K562 (cell line): Measurements from ENCODE around the gene RNF213. TPM values are rescaled to one million over a fixed set of nuclear protein-coding genes. Genes with fewer than 3 reads are reported as not detected.

ENCODE experiments used
- ATAC-seq: fragments of 200-7000 bp; cut with Tn5 transposase; 3 replicates; pipeline ENCODE4 v1.9.1; 2020; ENCODE audit warnings: moderate library complexity
- BruUV-seq: library from RNA; stranded (reverse); fragments of 400-500 nt; replicated peaks from 2 replicates; lab custom pipeline; 2021; lab: Mats Ljungman, UMichigan
- CTCF ChIA-PET: fragments of 300-600 bp; formaldehyde crosslinking; extraction: SDS; loops from one replicate; lab custom pipeline; 2021; ENCODE audit warnings: low intra/inter-chr PET ratio; lab: Yijun Ruan, JAX
- POLR2A ChIA-PET: fragments of 300-600, 350-650 bp; sonication (Branson Sonifier 250); formaldehyde crosslinking; extraction: SDS; loops from one replicate; lab custom pipeline; 2021; ENCODE audit warnings: antibody characterized with exemption, inconsistent platforms; lab: Yijun Ruan, JAX
- DNase-seq, 4 experiments: peaks; one replicate each; pipeline versions ENCODE4 v3.0.0 to v3.0.0-alpha.2; 2011 to 2018; ENCODE audit warnings: low spot score in 3 of 4, mixed read lengths in 3 of 4; ENCODE audit errors: extremely low read depth in 1 of 4
- FAIRE-seq: peaks from 2 replicates; lab custom pipeline; 2011; peaks lifted over from hg19 to GRCh38; lab: Jason Lieb, UNC
- H2AFZ ChIP-seq: 2 replicates; pipeline ENCODE4 v1.6.0; 2011; ENCODE audit warnings: low read depth, low read length, control low read depth, inconsistent platforms
- H3K27ac ChIP-seq: fragments of 200-600 bp; 3 replicates; pipeline ENCODE4 v1.8.0; 2011; ENCODE audit warnings: low read depth, mild to moderate bottlenecking, control low read depth, inconsistent platforms, low read length, moderate library complexity, mixed read lengths; ENCODE audit errors: extremely low read depth
- H3K27me3 ChIP-seq, 2 experiments: fragments of 300-600 bp in 1 of 2; 2 replicates in 1 of 2; 3 replicates in 1 of 2; pipeline versions ENCODE4 v1.6.0 to v1.8.0; 2011; ENCODE audit warnings: inconsistent platforms in 2 of 2, low read length in 2 of 2, mild to moderate bottlenecking in 1 of 2, mixed read lengths in 1 of 2, moderate library complexity in 1 of 2; ENCODE audit not compliant: control insufficient read depth in 2 of 2, insufficient read depth in 2 of 2
- H3K36me3 ChIP-seq: fragments of 300-600 bp; 3 replicates; pipeline ENCODE4 v1.8.0; 2011; ENCODE audit warnings: mild to moderate bottlenecking, low read length, inconsistent platforms; ENCODE audit not compliant: control insufficient read depth, insufficient read depth
- H3K4me1 ChIP-seq, 2 experiments: fragments of 200-600 bp in 1 of 2; replicated peaks in 1 of 2; 2 replicates in 1 of 2; 3 replicates in 1 of 2; pipeline versions ENCODE4 v1.5.1 to v1.8.0; 2011; ENCODE audit warnings: inconsistent platforms in 2 of 2, low read length in 2 of 2, mild to moderate bottlenecking in 1 of 2, mixed read lengths in 1 of 2, moderate library complexity in 1 of 2; ENCODE audit not compliant: control insufficient read depth in 2 of 2, insufficient read depth in 2 of 2
- H3K4me2 ChIP-seq: 2 replicates; pipeline ENCODE4 v1.6.1; 2011; ENCODE audit warnings: low read length, control low read depth, inconsistent platforms, mixed read lengths; ENCODE audit not compliant: insufficient read depth
- H3K4me3 ChIP-seq: fragments of 200-600 bp; sonication (generic), shearing (Covaris generic); 2 replicates; pipeline ENCODE4 v1.5.1; 2016; ENCODE audit warnings: control low read depth, inconsistent platforms
- H3K79me2 ChIP-seq: fragments of 200-600 bp; 3 replicates; pipeline ENCODE4 v1.8.0; 2011; ENCODE audit warnings: low read length, inconsistent platforms; ENCODE audit not compliant: control insufficient read depth, insufficient read depth
- H3K9ac ChIP-seq, 2 experiments: 2 replicates each; pipeline versions ENCODE4 v1.6.0 to v1.6.1; 2011; ENCODE audit warnings: low read depth in 2 of 2, low read length in 2 of 2, control low read depth in 1 of 2, inconsistent platforms in 1 of 2, mild to moderate bottlenecking in 1 of 2, mixed read lengths in 1 of 2; ENCODE audit not compliant: insufficient read depth in 1 of 2
- H3K9me1 ChIP-seq: one replicate; pipeline ENCODE4 v1.6.0; 2011; ENCODE audit warnings: inconsistent platforms, mild to moderate bottlenecking, low read length, moderate library complexity; ENCODE audit not compliant: control insufficient read depth, insufficient read depth
- H3K9me3 ChIP-seq: replicated peaks from 2 replicates; pipeline ENCODE4 v1.5.1; 2011; ENCODE audit warnings: low read depth, low read length, inconsistent platforms; ENCODE audit not compliant: control insufficient read depth, insufficient read depth
- H4K20me1 ChIP-seq: replicated peaks from 2 replicates; pipeline ENCODE4 v1.6.1; 2011; ENCODE audit warnings: low read length, inconsistent platforms, mixed read lengths; ENCODE audit not compliant: control insufficient read depth, insufficient read depth
- CHCHD3 ChIP-seq: fragments of 250-450 bp; sonication (Bioruptor Pico); IDR thresholded peaks from 2 replicates; pipeline ENCODE4 v2.1.2; 2022; ENCODE audit warnings: mild to moderate bottlenecking
- IRF2 ChIP-seq: sonication (generic); formaldehyde crosslinking; IDR thresholded peaks from 2 replicates; pipeline ENCODE4 v1.8.1; 2022; ENCODE audit warnings: mild to moderate bottlenecking, missing genetic modification reagents
- NBN ChIP-seq: fragments of 450-650 bp; IDR thresholded peaks from 2 replicates; pipeline ENCODE4 v1.6.1; 2016; ENCODE audit warnings: low read depth, mild to moderate bottlenecking
- NCOA1 ChIP-seq: fragments of 450-650 bp; IDR thresholded peaks from 2 replicates; pipeline ENCODE4 v1.6.1; 2016; ENCODE audit warnings: low read depth
- NR3C1 ChIP-seq: sonication (generic); formaldehyde crosslinking; IDR thresholded peaks from 2 replicates; pipeline ENCODE4 v1.8.1; 2022; ENCODE audit warnings: missing genetic modification reagents
- TARDBP ChIP-seq: fragments of 450-650 bp; IDR thresholded peaks from 2 replicates; pipeline ENCODE4 v1.6.1; 2016
- ZEB2 ChIP-seq: fragments of 450-650 bp; IDR thresholded peaks from 2 replicates; pipeline ENCODE4 v1.6.1; 2016
- WGBS: fragments of 100-300 bp; shearing (Covaris generic); methylation state at CpG from one replicate; pipeline ENCODE4 v1.1.6; 2016; ENCODE audit warnings: low coverage, mixed read lengths; ENCODE audit not compliant: insufficient coverage; ENCODE audit errors: missing lambda C conversion rate; 5-methylcytosine and 5-hydroxymethylcytosine counted together
- in situ Hi-C: fragments of 300-500 bp; cut with MboI; formaldehyde crosslinking; loops from 4 replicates; pipeline ENCODE4 v1.15.0; 2018; ENCODE audit warnings: inconsistent platforms, mixed read lengths
- intact Hi-C: fragments of 100-400 bp; cut with micrococcal nuclease; formaldehyde crosslinking; loops from 2 replicates; pipeline ENCODE4 v1.14.2; 2022
- polyA plus RNA-seq, 8 experiments: library from polyadenylated mRNA; depleted of rRNA in 4 of 8; stranded (reverse) in 5 of 8; unstranded in 3 of 8; fragments of >200 nt; fragmentation: Nextera tagmentation in 2 of 8; fragmentation: Illumina TruSeq in 1 of 8; extraction: Ambion mirVana in 2 of 8; extraction: Trizol in 1 of 8; gene quantifications; 2 replicates each; pipeline versions ENCODE4 v1.2.1 to v1.2.3, GENCODE V29; 2011 to 2014; ENCODE audit warnings: inconsistent platforms in 1 of 8, missing spikeins in 1 of 8
- total RNA-seq, 7 experiments: library from RNA; depleted of rRNA in 6 of 7; stranded (reverse); fragments of >200 nt in 6 of 7; fragmentation: Illumina TruSeq in 2 of 7; extraction: Trizol in 2 of 7; gene quantifications; 2 replicates each; pipeline versions ENCODE4 v1.2.1 to v1.2.3, GENCODE V29; 2011 to 2021; ENCODE audit warnings: low replicate concordance in 1 of 7
- TF ChIP-seq, protein P1 (sequence below): fragments of 250-450 bp; sonication (Bioruptor Pico); IDR thresholded peaks from 2 replicates; pipeline ENCODE4 v1.5.0; 2022; ENCODE audit warnings: mild to moderate bottlenecking
- TF ChIP-seq, protein P2 (sequence below): fragments of 450-650 bp; IDR thresholded peaks from 2 replicates; pipeline ENCODE4 v1.6.1; 2016
- TF ChIP-seq, protein P3 (sequence below): fragments of 450-650 bp; IDR thresholded peaks from 2 replicates; pipeline ENCODE4 v1.6.1; 2017; ENCODE audit warnings: antibody characterized with exemption, mild to moderate bottlenecking
- TF ChIP-seq, protein P4 (sequence below): sonication (generic); formaldehyde crosslinking; IDR thresholded peaks from 2 replicates; pipeline ENCODE4 v1.8.0; 2022; ENCODE audit warnings: mild to moderate bottlenecking, missing genetic modification reagents, borderline replicate concordance

The RNF213 gene
- total and polyA plus RNA-seq, 9 of the 15 experiments (the other 6 are each of a cell fraction or from before 2014, with no cell fraction given): 5.3 to 33.6 (median 17.9) TPM

DNA sequence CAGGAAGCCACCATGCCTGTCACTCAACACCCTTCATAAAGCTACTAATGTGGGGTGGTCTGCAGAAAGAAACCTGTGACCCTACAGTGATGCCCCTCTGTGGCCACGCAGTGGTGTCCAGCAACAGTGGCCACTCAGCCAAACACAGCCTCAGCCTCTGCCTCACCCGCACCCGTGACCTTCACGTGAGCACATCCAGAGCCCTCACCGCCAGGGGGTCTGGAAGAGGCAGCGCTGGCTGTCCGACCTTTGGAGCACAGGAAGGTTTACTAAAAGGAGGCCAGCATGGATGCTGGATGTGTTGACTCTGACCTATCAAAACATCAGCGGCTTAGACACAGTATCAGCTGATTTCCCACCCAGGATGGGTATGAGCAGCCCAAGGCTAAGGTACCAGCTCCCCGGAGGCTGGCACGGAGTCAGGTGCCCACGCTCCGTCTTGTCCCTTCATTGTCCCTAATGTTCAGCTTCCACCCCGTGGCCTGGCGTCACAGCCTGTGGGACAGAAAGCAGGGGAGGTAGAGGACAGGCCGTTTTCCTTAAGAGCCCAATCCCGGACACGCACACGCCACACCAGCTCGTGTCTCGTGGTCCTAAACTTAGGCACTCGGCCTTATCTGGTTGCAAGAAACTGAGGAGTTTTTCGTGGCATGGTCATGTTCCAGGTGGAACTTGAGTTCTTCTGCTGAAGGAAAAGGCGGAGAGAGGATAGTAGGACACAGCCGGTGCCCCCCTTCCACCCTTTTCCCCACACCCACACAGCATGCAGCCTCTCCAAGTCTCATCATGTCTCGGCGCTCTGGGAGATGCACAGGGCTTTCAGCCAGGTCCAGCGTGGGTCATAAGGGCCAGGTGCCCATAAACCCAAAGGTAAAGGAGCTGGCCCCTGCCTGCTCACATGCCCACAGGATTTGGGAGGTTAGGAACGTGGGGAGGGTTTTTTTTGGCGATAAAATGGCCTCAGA, 104.6 kb downstream of the RNF213 start:
- no TSS peak for BruUV-seq
- DNase-seq (no peak), FAIRE-seq (no peak), ATAC-seq (no peak)
- CTCF ChIA-PET: interaction anchor here (0.8 kb wide), 1 partner anchor 170 kb away, joined by 4 read pairs; no protein-coding TSS in a partner anchor
- peak overlapping the region in 1 of 2 experiments; percentile 11; a peak in 1 of 4 replicates for H3K9ac ChIP-seq
- no peak overlapping the region for H3K27ac ChIP-seq
- H2AFZ ChIP-seq: no peak overlapping the region
- no peaks in the 10 kb centered on the region for H4K20me1 ChIP-seq
- TF ChIP-seq NR3C1 (no peak), TARDBP (no peak), IRF2 (CRISPR knock-in tag) (no peak), NBN (no peak), ZEB2 (no peak), NCOA1 (no peak), CHCHD3 (CRISPR knock-in tag) (no peak)
- TF ChIP-seq, protein P1, sequence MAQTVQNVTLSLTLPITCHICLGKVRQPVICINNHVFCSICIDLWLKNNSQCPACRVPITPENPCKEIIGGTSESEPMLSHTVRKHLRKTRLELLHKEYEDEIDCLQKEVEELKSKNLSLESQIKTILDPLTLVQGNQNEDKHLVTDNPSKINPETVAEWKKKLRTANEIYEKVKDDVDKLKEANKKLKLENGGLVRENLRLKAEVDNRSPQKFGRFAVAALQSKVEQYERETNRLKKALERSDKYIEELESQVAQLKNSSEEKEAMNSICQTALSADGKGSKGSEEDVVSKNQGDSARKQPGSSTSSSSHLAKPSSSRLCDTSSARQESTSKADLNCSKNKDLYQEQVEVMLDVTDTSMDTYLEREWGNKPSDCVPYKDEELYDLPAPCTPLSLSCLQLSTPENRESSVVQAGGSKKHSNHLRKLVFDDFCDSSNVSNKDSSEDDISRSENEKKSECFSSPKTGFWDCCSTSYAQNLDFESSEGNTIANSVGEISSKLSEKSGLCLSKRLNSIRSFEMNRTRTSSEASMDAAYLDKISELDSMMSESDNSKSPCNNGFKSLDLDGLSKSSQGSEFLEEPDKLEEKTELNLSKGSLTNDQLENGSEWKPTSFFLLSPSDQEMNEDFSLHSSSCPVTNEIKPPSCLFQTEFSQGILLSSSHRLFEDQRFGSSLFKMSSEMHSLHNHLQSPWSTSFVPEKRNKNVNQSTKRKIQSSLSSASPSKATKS (CRISPR knock-in tag): no peak
- TF ChIP-seq, protein P2, sequence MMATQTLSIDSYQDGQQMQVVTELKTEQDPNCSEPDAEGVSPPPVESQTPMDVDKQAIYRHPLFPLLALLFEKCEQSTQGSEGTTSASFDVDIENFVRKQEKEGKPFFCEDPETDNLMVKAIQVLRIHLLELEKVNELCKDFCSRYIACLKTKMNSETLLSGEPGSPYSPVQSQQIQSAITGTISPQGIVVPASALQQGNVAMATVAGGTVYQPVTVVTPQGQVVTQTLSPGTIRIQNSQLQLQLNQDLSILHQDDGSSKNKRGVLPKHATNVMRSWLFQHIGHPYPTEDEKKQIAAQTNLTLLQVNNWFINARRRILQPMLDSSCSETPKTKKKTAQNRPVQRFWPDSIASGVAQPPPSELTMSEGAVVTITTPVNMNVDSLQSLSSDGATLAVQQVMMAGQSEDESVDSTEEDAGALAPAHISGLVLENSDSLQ: no peak
- TF ChIP-seq, protein P3, sequence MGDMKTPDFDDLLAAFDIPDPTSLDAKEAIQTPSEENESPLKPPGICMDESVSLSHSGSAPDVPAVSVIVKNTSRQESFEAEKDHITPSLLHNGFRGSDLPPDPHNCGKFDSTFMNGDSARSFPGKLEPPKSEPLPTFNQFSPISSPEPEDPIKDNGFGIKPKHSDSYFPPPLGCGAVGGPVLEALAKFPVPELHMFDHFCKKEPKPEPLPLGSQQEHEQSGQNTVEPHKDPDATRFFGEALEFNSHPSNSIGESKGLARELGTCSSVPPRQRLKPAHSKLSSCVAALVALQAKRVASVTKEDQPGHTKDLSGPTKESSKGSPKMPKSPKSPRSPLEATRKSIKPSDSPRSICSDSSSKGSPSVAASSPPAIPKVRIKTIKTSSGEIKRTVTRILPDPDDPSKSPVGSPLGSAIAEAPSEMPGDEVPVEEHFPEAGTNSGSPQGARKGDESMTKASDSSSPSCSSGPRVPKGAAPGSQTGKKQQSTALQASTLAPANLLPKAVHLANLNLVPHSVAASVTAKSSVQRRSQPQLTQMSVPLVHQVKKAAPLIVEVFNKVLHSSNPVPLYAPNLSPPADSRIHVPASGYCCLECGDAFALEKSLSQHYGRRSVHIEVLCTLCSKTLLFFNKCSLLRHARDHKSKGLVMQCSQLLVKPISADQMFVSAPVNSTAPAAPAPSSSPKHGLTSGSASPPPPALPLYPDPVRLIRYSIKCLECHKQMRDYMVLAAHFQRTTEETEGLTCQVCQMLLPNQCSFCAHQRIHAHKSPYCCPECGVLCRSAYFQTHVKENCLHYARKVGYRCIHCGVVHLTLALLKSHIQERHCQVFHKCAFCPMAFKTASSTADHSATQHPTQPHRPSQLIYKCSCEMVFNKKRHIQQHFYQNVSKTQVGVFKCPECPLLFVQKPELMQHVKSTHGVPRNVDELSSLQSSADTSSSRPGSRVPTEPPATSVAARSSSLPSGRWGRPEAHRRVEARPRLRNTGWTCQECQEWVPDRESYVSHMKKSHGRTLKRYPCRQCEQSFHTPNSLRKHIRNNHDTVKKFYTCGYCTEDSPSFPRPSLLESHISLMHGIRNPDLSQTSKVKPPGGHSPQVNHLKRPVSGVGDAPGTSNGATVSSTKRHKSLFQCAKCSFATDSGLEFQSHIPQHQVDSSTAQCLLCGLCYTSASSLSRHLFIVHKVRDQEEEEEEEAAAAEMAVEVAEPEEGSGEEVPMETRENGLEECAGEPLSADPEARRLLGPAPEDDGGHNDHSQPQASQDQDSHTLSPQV: no peak
- TF ChIP-seq, protein P4, sequence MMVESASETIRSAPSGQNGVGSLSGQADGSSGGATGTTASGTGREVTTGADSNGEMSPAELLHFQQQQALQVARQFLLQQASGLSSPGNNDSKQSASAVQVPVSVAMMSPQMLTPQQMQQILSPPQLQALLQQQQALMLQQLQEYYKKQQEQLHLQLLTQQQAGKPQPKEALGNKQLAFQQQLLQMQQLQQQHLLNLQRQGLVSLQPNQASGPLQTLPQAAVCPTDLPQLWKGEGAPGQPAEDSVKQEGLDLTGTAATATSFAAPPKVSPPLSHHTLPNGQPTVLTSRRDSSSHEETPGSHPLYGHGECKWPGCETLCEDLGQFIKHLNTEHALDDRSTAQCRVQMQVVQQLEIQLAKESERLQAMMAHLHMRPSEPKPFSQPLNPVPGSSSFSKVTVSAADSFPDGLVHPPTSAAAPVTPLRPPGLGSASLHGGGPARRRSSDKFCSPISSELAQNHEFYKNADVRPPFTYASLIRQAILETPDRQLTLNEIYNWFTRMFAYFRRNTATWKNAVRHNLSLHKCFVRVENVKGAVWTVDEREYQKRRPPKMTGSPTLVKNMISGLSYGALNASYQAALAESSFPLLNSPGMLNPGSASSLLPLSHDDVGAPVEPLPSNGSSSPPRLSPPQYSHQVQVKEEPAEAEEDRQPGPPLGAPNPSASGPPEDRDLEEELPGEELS (CRISPR knock-in tag): no peak
- H3K4me2 ChIP-seq: no peak overlapping the region
- no peaks in the 10 kb centered on the region for H3K9me1 ChIP-seq
- H3K36me3 ChIP-seq: peaks cover 77% of the 10 kb centered on the region; the same call in 2 of the 3 replicates
- no peak overlapping the region for H3K4me3 ChIP-seq
- H3K27me3 ChIP-seq: no peaks in the 10 kb centered on the region
- intact Hi-C loops (loop anchor here (2.0 kb wide), 1 partner anchor 168 kb away; no protein-coding TSS in a partner anchor), in situ Hi-C loops (no loop called here)
- no peaks in the 10 kb centered on the region for H3K9me3 ChIP-seq
- WGBS: 64% methylated on average over 29 of the region's 29 CpGs
- H3K4me1 ChIP-seq: peaks cover 7 to 14% of the 10 kb centered on the region in 2 experiments; a peak in 4 of 5 replicates
- POLR2A ChIA-PET: interaction anchor here (0.6 kb wide), 1 partner anchor 752 kb away, joined by 3 read pairs; no protein-coding TSS in a partner anchor
- no peaks in the 10 kb centered on the region for H3K79me2 ChIP-seq
